SH-SY5Y (cell line): ENCODE results near the gene CCDC91.

Experiments used
- GATA2 ChIP-seq: IDR thresholded peaks from 2 replicates; pipeline ENCODE4 v1.6.1; 2011; ENCODE audit warnings: mild to moderate bottlenecking, low read depth, low read length
- GATA3 ChIP-seq: IDR thresholded peaks from 2 replicates; pipeline ENCODE4 v1.6.1; 2011; ENCODE audit warnings: low read depth, mild to moderate bottlenecking, low read length, moderate library complexity

GRCh38 chr12:28369483-28369882 is 179.2 kb downstream of the CCDC91 start:
- TF ChIP-seq GATA2 (no peak), GATA3 (no peak)
